Stomach smooth muscle (tissue), 2 donors: ENCODE measurements around the gene KLHL24.
A peak's percentile ranks its signal among the peaks of the same experiment; 100 is the strongest.
"Not testable (repeated sequence)": the region's sequence is repeated elsewhere in the genome, so short reads cannot be mapped to it uniquely, and the experiment has no call there.

Experiments used
- H3K27ac ChIP-seq: one replicate; pipeline ENCODE4 v1.7.0; 2013; ENCODE audit warnings: mild to moderate bottlenecking, low read length, inconsistent platforms
- H3K27me3 ChIP-seq, 2 donors: one replicate each; pipeline ENCODE4 v1.7.0; 2013; ENCODE audit warnings: low read length in 2 of 2; ENCODE audit not compliant: insufficient read depth in 2 of 2, control insufficient read depth in 1 of 2
- H3K36me3 ChIP-seq, 2 donors: one replicate each; pipeline ENCODE4 v1.7.0; 2013; ENCODE audit warnings: low read length in 2 of 2; ENCODE audit not compliant: control insufficient read depth in 2 of 2, insufficient read depth in 2 of 2
- H3K4me1 ChIP-seq: one replicate; pipeline ENCODE4 v1.7.0; 2013; ENCODE audit warnings: low read length; ENCODE audit not compliant: control insufficient read depth, insufficient read depth
- H3K4me3 ChIP-seq, 2 donors: one replicate each; pipeline ENCODE4 v1.7.0; 2013; ENCODE audit warnings: low read length in 2 of 2
- H3K9ac ChIP-seq, 2 donors: one replicate each; pipeline ENCODE4 v1.7.0; 2013; ENCODE audit warnings: low read length in 2 of 2, mild to moderate bottlenecking in 1 of 2
- H3K9me3 ChIP-seq, 2 donors: one replicate each; pipeline ENCODE4 v1.7.0; 2013; ENCODE audit warnings: low read length in 2 of 2; ENCODE audit not compliant: control insufficient read depth in 2 of 2
- donor health status: healthy.
- donor health status: Pancreatic carcinoma.

Gene KLHL24

DNA sequence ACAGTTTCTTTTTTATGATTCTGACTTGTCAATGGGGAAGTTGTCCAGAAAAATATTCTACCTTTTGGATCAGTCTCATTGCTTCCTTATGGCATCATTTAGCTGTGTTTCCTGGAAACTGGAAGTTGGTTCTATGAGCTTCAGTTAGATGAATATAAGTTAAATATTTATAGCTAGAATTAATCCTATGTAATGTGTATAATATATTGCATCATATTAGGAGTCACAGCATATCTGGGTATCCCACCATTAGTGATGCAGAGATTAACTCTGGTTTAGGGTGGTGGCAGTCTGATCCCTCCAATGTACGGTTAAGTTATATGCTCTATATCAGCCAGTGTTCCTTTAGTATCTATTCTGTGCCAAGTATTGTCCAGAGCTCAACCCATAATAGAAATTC lies 19.3 kb downstream of the KLHL24 start:
- Histone ChIP-seq H3K27ac (no peak overlapping the region), H3K36me3 (peaks cover 24 to 26% of the 10 kb centered on the region in 2 donors), H3K27me3 (no peaks in the 10 kb centered on the region), H3K9ac (no peak overlapping the region), H3K4me1 (no peaks in the 10 kb centered on the region), H3K4me3 (no peak overlapping the region), H3K9me3 (no peaks in the 10 kb centered on the region)

DNA sequence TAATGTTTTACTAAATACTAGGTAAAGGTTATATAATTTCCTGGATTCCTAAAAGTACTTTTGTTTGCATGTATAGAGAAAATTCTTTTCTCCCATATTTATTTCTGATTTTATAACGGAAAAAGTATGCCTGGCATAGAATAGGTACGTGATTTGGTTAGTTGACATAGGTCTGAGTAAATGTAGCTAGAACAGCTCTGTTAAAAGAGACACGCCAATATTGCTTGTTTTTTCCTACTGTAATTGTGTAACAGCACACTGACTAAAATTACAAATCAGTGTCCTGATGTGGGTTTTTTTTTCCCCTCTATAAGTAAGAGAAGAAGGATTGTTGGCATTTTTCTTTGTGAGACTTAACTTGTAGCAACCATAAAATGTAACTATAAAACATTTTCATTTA lies 26.7 kb downstream of the KLHL24 start:
- Histone ChIP-seq H3K4me3 (no peak overlapping the region), H3K9ac (no peak overlapping the region), H3K9me3 (no peaks in the 10 kb centered on the region), H3K27me3 (no peaks in the 10 kb centered on the region), H3K4me1 (no peaks in the 10 kb centered on the region), H3K36me3 (peaks cover 11 to 17% of the 10 kb centered on the region in 2 donors), H3K27ac (no peak overlapping the region)

DNA sequence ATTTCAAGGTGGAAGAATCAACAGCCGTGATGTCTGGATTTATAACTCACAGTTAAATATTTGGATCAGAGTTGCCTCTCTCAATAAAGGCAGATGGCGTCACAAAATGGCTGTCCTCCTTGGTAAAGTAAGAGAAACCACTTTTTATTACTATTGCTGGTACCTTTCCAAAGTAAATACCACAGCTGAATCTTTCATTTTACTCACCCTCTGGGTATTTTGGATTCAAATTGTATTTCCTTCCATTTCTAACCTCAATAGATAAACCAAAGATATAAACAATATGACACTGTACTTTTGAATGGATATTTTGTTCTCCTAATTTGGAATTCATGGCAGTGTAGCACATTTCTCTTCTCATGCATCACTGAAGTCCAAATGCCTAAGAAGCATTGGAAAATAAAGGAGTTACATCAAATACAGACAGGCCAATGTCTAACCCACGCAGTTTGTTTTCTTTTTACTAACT lies 29.5 kb downstream of the KLHL24 start:
- Histone ChIP-seq H3K27ac (no peak overlapping the region), H3K4me1 (no peaks in the 10 kb centered on the region), H3K4me3 (no peak overlapping the region), H3K36me3 (peaks cover 19 to 24% of the 10 kb centered on the region in 2 donors), H3K9me3 (no peaks in the 10 kb centered on the region), H3K9ac (no peak overlapping the region), H3K27me3 (no peaks in the 10 kb centered on the region)

DNA sequence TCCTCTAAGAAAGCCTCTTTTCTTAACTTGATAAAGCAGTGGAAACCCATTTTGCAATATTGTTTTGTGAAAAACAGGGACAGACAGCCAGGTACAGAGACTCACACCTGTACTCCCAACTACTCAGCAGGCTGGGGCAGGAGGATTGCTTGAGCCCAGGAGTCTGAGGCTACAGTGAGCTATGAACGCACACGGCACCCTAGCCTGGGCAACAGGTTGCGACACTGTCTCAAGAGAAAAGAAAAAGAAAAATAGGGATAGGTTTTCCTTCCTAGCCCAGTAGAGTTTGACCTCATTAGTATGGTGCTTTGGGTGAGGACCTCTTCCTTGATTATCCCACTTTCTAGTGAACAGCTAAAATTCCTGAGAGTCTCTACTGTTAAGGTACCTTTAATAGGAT lies 44.6 kb downstream of the KLHL24 start:
- Histone ChIP-seq H3K9ac (no peak overlapping the region), H3K36me3 (peaks cover 10% of the 10 kb centered on the region in 2 donors), H3K27me3 (no peaks in the 10 kb centered on the region), H3K9me3 (no peaks in the 10 kb centered on the region), H3K4me3 (no peak overlapping the region), H3K27ac (no peak overlapping the region), H3K4me1 (no peaks in the 10 kb centered on the region)

DNA sequence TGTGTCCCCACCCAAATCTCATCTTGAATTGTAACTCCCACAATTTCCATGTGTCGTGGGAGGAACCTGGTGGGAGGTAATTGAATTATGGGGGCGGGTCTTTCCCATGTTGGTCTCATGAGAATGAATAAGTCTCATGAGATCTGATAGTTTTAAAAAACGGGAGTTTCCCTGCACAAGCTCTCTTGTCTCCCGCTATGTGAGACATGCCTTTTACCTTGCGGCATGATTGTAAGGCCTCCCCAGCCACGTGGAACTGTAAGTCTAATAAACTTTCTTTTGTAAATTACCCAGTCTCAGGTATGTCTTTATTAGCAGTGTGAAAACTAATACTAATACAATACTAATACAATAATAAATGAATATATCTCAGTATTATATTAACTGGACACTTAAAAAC lies 52.3 kb downstream of the KLHL24 start:
- H3K4me3 ChIP-seq = no peak overlapping the region
- no peaks in the 10 kb centered on the region for H3K36me3 ChIP-seq
- no peak overlapping the region for H3K9ac ChIP-seq
- no peak overlapping the region for H3K27ac ChIP-seq
- no peaks in the 10 kb centered on the region for H3K4me1 ChIP-seq
- no peaks in the 10 kb centered on the region for H3K27me3 ChIP-seq
- H3K9me3 ChIP-seq = no peaks in the 10 kb centered on the region

DNA sequence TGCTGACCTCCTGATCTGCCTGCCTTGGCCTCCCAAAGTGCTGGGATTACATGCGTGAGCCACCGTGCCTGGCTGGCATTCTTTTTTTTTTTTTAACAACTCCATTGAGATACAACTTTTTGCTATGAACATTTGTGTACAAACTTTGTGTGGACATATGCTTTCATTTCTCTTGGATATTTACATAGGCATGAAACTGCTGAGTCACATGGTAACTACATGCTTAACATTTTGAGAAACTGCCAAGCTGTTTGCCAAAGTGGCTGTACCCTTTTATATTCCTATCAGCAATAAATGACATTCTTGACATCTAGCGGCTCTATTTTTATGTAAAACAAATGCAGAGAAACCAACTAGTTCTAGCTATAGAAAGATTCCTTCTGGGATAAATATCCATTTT lies 53.5 kb downstream of the KLHL24 start:
- Histone ChIP-seq H3K9me3 (no peaks in the 10 kb centered on the region), H3K27me3 (no peaks in the 10 kb centered on the region), H3K9ac (no peak overlapping the region), H3K27ac (no peak overlapping the region), H3K4me3 (no peak overlapping the region), H3K4me1 (no peaks in the 10 kb centered on the region), H3K36me3 (no peaks in the 10 kb centered on the region)

DNA sequence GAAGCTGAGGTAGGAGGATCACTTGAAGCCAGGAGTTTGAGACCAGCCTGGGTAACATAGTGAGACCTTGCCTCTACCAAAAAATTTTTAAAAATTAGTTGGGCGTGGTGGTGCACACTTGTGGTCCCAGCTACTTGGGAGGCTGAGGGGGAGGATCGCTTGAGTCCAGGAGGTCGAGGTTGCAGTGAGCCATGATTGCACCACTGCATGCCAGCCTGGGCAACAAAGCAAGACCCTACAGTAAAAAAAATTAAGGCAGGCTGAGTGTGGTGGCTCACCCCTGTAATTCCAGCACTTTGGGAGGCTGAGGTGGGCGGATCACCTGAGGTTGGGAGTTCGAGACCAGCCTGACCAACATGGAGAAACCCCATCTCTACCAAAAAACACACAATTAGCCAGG lies 54.2 kb downstream of the KLHL24 start:
- not testable (repeated sequence) for H3K4me3 ChIP-seq, H3K27me3 ChIP-seq, H3K9me3 ChIP-seq, H3K36me3 ChIP-seq, H3K27ac ChIP-seq, H3K9ac ChIP-seq, H3K4me1 ChIP-seq

DNA sequence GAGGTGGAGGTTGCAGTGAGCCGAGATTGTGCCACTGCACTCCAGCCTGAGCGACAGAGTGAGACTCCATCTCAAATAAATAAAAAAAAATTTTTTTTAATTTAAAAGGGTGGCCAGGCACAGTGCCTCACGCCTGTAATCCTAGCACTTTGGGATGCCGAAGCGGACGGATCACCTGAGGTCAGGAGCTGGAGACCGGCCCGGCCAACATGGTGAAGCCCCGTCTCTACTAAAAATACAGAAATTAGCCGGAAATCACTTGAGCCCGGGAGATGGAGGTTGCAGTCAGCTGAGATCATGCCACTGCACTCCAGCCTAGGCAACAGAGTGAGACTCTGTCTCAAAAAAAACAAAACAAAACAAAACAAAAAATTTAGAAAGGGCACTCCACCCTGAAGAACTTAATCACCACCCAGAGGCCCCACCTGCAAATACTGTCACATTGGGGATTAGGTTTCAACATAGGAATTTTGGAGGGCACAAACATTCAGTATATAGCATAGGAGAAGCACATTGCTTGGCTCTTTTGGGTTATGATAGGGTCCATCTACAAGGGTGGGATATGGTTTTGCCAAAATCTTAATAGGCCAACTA lies 55.1 kb downstream of the KLHL24 start:
- Histone ChIP-seq H3K27ac (no peak overlapping the region), H3K9me3 (no peaks in the 10 kb centered on the region), H3K27me3 (no peaks in the 10 kb centered on the region), H3K4me1 (no peaks in the 10 kb centered on the region), H3K36me3 (no peaks in the 10 kb centered on the region), H3K4me3 (no peak overlapping the region), H3K9ac (no peak overlapping the region)

DNA sequence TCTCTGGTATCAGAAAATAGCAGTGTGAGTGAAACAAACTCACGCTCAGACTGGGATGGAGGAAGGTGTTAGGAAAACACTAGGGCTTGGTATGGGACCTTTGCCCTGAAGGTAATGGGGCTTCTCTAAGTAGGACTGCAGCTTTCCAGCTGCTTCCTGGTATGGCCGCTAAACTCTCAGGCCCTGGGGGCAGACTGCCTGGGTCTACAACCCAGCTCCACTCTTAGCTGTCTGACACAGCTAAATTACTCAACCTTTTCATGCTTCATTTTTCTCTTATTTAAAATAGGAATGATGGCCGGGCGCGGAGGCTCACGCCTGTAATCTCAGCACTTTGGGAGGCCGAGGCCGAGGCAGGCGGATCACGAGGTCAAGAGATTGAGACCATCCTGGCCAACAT lies 57.0 kb downstream of the KLHL24 start:
- peaks cover 3% of the 10 kb centered on the region for H3K4me1 ChIP-seq
- H3K36me3 ChIP-seq = no peaks in the 10 kb centered on the region
- no peak overlapping the region for H3K27ac ChIP-seq
- H3K9me3 ChIP-seq = no peaks in the 10 kb centered on the region
- H3K9ac ChIP-seq = no peak overlapping the region
- no peaks in the 10 kb centered on the region for H3K27me3 ChIP-seq
- H3K4me3 ChIP-seq = no peak overlapping the region

DNA sequence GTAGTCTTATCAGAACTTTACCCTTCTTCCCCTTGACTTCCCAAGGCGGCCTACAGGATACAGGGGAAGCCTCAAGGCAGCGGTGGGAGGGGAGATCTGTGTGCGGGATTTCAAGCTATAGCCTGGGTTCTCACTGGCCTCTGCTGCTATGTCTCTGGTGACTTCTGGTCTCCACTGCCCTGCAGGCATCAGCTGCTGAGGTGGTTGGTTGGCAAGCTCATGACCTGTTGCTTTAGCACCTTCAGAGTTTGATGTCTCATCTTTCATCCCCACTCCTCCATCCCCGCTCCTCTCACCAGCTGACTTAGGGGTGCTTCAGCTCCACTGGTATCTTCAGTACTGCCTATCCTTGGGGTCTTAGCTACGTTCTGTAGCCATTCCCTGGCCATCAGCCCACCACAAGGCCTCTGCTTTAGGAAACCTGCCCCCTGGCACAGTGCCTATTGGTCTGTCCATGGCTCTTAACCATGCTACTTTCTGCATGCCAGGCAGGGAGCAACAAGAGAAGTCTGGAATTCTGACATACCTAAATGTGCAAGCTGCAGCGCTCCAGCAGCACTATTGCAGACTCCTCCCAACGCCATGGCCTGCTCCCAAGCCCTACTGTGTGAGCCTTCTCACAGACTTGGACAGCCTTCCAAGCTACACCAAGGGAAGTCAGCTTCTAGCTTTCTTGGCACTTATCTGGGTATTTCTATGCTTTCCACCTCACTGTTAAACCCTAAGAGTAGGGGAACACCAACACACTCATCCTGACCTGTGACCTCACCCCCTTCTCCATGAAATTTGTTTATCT lies 60.3 kb downstream of the KLHL24 start:
- Histone ChIP-seq H3K9me3 (no peaks in the 10 kb centered on the region), H3K27ac (no peak overlapping the region), H3K4me1 (peaks cover 11% of the 10 kb centered on the region), H3K9ac (no peak overlapping the region), H3K36me3 (no peaks in the 10 kb centered on the region), H3K4me3 (no peak overlapping the region), H3K27me3 (no peaks in the 10 kb centered on the region)

DNA sequence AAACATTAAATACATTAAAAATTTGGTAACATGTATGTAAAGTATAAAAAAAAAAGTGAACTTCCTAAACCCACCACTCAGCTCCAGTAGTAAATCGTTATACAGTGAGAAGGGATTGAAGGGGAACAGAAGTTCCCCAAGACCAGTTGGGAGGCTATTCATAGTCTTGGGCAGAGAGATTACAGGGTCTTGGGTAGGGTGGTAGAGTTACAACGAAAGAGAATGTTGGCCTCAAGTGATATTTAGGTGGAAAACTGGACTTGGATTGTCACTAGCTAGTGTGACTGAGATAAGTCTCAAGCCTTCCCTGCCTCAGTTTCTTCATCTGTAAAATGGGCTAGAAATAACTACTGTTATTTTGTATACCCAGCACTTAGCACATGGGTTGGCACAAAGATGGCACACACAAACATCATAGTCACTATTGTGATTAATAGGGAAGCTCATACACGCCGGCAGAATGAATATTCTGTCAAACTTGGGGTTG lies 61.7 kb downstream of the KLHL24 start:
- Histone ChIP-seq H3K36me3 (no peaks in the 10 kb centered on the region), H3K27me3 (no peaks in the 10 kb centered on the region), H3K4me3 (peak overlapping the region; percentile 89 to 93), H3K9me3 (no peaks in the 10 kb centered on the region), H3K27ac (no peak overlapping the region), H3K9ac (peak overlapping the region; percentile 64 to 68), H3K4me1 (peaks cover 11% of the 10 kb centered on the region)
